Activated T-cell treated with anti-CD3 and anti-CD28 coated beads, Interleukin-2, amount 50 U/mL, for 24 hours (primary cell): ENCODE data around the gene NAV2.

ENCODE experiments used
- DNase-seq: peaks from one replicate; pipeline ENCODE4 v3.0.0-alpha.2; 2020
- H3K27ac Mint-ChIP-seq: 2 replicates; pipeline ENCODE4 v1.8.0; 2020; ENCODE audit warnings: mild to moderate bottlenecking, mixed read lengths
- H3K27me3 Mint-ChIP-seq: 2 replicates; pipeline ENCODE4 v1.8.0; 2020; ENCODE audit warnings: mixed read lengths
- H3K36me3 Mint-ChIP-seq: 2 replicates; pipeline ENCODE4 v1.8.0; 2020; ENCODE audit warnings: low read depth, mixed read lengths
- H3K4me1 Mint-ChIP-seq: 2 replicates; pipeline ENCODE4 v1.8.0; 2020; ENCODE audit warnings: low read depth, mixed read lengths
- H3K4me3 Mint-ChIP-seq: 2 replicates; pipeline ENCODE4 v1.8.0; 2020; ENCODE audit warnings: mild to moderate bottlenecking, moderate library complexity, mixed read lengths
- H3K9me3 Mint-ChIP-seq: 2 replicates; pipeline ENCODE4 v1.8.0; 2020; ENCODE audit warnings: mixed read lengths

NAV2 gene

GRCh38 chr11:19819148-19819547 is 106.5 kb downstream of the NAV2 start:
- DNase-seq: no peak
- no peaks in the 10 kb centered on the region for H3K36me3 Mint-ChIP-seq
- peaks cover 20% of the 10 kb centered on the region for H3K27me3 Mint-ChIP-seq
- H3K27ac Mint-ChIP-seq: no peak overlapping the region
- no peak overlapping the region for H3K4me3 Mint-ChIP-seq
- H3K4me1 Mint-ChIP-seq: no peaks in the 10 kb centered on the region
- no peaks in the 10 kb centered on the region for H3K9me3 Mint-ChIP-seq

GRCh38 chr11:19820100-19820499 is 107.5 kb downstream of the NAV2 start:
- H3K4me3 Mint-ChIP-seq: no peak overlapping the region
- H3K27ac Mint-ChIP-seq: no peak overlapping the region
- no peaks in the 10 kb centered on the region for H3K4me1 Mint-ChIP-seq
- no peaks in the 10 kb centered on the region for H3K36me3 Mint-ChIP-seq
- DNase-seq: no peak
- H3K9me3 Mint-ChIP-seq: no peaks in the 10 kb centered on the region
- peaks cover 20% of the 10 kb centered on the region for H3K27me3 Mint-ChIP-seq

- peaks cover 20% of the 10 kb centered on the region for H3K27me3 Mint-ChIP-seq
- H3K36me3 Mint-ChIP-seq: no peaks in the 10 kb centered on the region
- DNase-seq: no peak
- H3K4me3 Mint-ChIP-seq: no peak overlapping the region
- no peaks in the 10 kb centered on the region for H3K4me1 Mint-ChIP-seq
- H3K9me3 Mint-ChIP-seq: no peaks in the 10 kb centered on the region
- no peak overlapping the region for H3K27ac Mint-ChIP-seq
These were observed 108.8 kb downstream of the NAV2 start for GRCh38 chr11:19821412-19821875.

- H3K4me1 Mint-ChIP-seq: no peaks in the 10 kb centered on the region
- peaks cover 20% of the 10 kb centered on the region for H3K27me3 Mint-ChIP-seq
- DNase-seq: no peak
- H3K9me3 Mint-ChIP-seq: no peaks in the 10 kb centered on the region
- no peaks in the 10 kb centered on the region for H3K36me3 Mint-ChIP-seq
- no peak overlapping the region for H3K4me3 Mint-ChIP-seq
- H3K27ac Mint-ChIP-seq: no peak overlapping the region
These were observed 109.4 kb downstream of the NAV2 start for GRCh38 chr11:19821993-19822392.

- DNase-seq: no peak
- no peak overlapping the region for H3K4me3 Mint-ChIP-seq
- no peaks in the 10 kb centered on the region for H3K36me3 Mint-ChIP-seq
- H3K27me3 Mint-ChIP-seq: peaks cover 20% of the 10 kb centered on the region
- H3K27ac Mint-ChIP-seq: no peak overlapping the region
- no peaks in the 10 kb centered on the region for H3K4me1 Mint-ChIP-seq
- H3K9me3 Mint-ChIP-seq: no peaks in the 10 kb centered on the region
These were observed 109.9 kb downstream of the NAV2 start for GRCh38 chr11:19822531-19822930.

GRCh38 chr11:19826606-19827005 is 114.0 kb downstream of the NAV2 start:
- H3K27me3 Mint-ChIP-seq: peaks cover 5% of the 10 kb centered on the region
- H3K4me1 Mint-ChIP-seq: no peaks in the 10 kb centered on the region
- H3K9me3 Mint-ChIP-seq: no peaks in the 10 kb centered on the region
- no peak overlapping the region for H3K4me3 Mint-ChIP-seq
- H3K36me3 Mint-ChIP-seq: no peaks in the 10 kb centered on the region
- DNase-seq: no peak
- H3K27ac Mint-ChIP-seq: no peak overlapping the region

GRCh38 chr11:19827399-19828135 is 114.9 kb downstream of the NAV2 start:
- Mint-ChIP-seq H3K9me3 (no peaks in the 10 kb centered on the region), H3K4me3 (no peak overlapping the region), H3K27ac (no peak overlapping the region), H3K36me3 (no peaks in the 10 kb centered on the region), H3K4me1 (no peaks in the 10 kb centered on the region), H3K27me3 (no peaks in the 10 kb centered on the region)
- no peak for DNase-seq

GRCh38 chr11:19828382-19829108 is 115.9 kb downstream of the NAV2 start:
- H3K4me1 Mint-ChIP-seq: no peaks in the 10 kb centered on the region

GRCh38 chr11:19829109-19829837 is 116.6 kb downstream of the NAV2 start:
- Mint-ChIP-seq H3K27me3 (no peaks in the 10 kb centered on the region), H3K4me3 (no peak overlapping the region), H3K9me3 (no peaks in the 10 kb centered on the region), H3K36me3 (no peaks in the 10 kb centered on the region), H3K4me1 (no peaks in the 10 kb centered on the region), H3K27ac (no peak overlapping the region)
- DNase-seq: no peak

More at GRCh38 chr11:19828382-19829108, 115.9 kb downstream of the NAV2 start:
- Mint-ChIP-seq H3K4me3 (no peak overlapping the region), H3K27me3 (no peaks in the 10 kb centered on the region), H3K27ac (no peak overlapping the region), H3K36me3 (no peaks in the 10 kb centered on the region), H3K9me3 (no peaks in the 10 kb centered on the region)
- no peak for DNase-seq

- Mint-ChIP-seq H3K27ac (no peak overlapping the region), H3K4me1 (no peaks in the 10 kb centered on the region), H3K36me3 (no peaks in the 10 kb centered on the region), H3K4me3 (no peak overlapping the region), H3K27me3 (no peaks in the 10 kb centered on the region), H3K9me3 (no peaks in the 10 kb centered on the region)
- no peak for DNase-seq
These were observed 119.6 kb downstream of the NAV2 start for GRCh38 chr11:19832086-19832750.

GRCh38 chr11:19832901-19833300 is 120.3 kb downstream of the NAV2 start:
- Mint-ChIP-seq H3K36me3 (no peaks in the 10 kb centered on the region), H3K27me3 (no peaks in the 10 kb centered on the region), H3K9me3 (no peaks in the 10 kb centered on the region), H3K27ac (no peak overlapping the region), H3K4me3 (no peak overlapping the region), H3K4me1 (no peaks in the 10 kb centered on the region)
- no peak for DNase-seq

GRCh38 chr11:19834771-19835170 is 122.1 kb downstream of the NAV2 start:
- no peak for DNase-seq
- Mint-ChIP-seq H3K4me1 (no peaks in the 10 kb centered on the region), H3K9me3 (no peaks in the 10 kb centered on the region), H3K27ac (no peak overlapping the region), H3K36me3 (no peaks in the 10 kb centered on the region), H3K4me3 (no peak overlapping the region), H3K27me3 (no peaks in the 10 kb centered on the region)

GRCh38 chr11:19836666-19837065 is 124.0 kb downstream of the NAV2 start:
- Mint-ChIP-seq H3K27ac (no peak overlapping the region), H3K4me3 (no peak overlapping the region), H3K36me3 (no peaks in the 10 kb centered on the region), H3K4me1 (no peaks in the 10 kb centered on the region), H3K27me3 (no peaks in the 10 kb centered on the region), H3K9me3 (no peaks in the 10 kb centered on the region)
- no peak for DNase-seq

- Mint-ChIP-seq H3K9me3 (no peaks in the 10 kb centered on the region), H3K27me3 (no peaks in the 10 kb centered on the region), H3K4me1 (no peaks in the 10 kb centered on the region), H3K36me3 (no peaks in the 10 kb centered on the region), H3K4me3 (no peak overlapping the region), H3K27ac (no peak overlapping the region)
- DNase-seq: no peak
These were observed 126.5 kb downstream of the NAV2 start for GRCh38 chr11:19838994-19839768.
